GM21825 (cell line): Measurements from ENCODE around the gene PLPP3.

Experiments
- ATAC-seq: cut with Tn5 transposase; IDR thresholded peaks from one replicate; pipeline ENCODE4 v1.9.1; 2021; ENCODE audit warnings: mild to moderate bottlenecking, moderate library complexity; ENCODE audit not compliant: unreplicated experiment

PLPP3 gene

GRCh38 chr1:56525489-56526041, 53.8 kb downstream of the PLPP3 start:
- ATAC-seq: peak; percentile 88

DNA sequence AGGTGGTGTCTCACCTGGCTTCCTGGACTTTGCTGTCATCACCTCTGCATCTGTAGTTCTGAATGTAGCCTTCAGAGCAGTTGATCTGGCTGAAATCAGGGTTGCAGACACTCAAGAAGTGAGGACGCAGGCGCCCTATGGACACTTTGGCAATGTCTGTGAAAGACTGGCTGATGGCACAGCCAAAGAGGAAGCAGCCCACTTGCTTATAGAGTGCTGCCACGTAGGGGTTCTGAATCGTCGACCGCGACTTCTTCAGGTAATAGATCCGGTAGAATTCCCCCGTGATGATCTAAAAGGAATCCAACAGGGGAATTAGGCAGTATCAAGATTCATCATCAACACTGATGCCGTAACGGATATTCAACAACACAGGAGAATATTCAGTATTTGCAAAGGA, 55.1 kb downstream of the PLPP3 start:
- ATAC-seq: no peak

GRCh38 chr1:56522680-56523079, 56.7 kb downstream of the PLPP3 start:
- ATAC-seq: no peak

DNA sequence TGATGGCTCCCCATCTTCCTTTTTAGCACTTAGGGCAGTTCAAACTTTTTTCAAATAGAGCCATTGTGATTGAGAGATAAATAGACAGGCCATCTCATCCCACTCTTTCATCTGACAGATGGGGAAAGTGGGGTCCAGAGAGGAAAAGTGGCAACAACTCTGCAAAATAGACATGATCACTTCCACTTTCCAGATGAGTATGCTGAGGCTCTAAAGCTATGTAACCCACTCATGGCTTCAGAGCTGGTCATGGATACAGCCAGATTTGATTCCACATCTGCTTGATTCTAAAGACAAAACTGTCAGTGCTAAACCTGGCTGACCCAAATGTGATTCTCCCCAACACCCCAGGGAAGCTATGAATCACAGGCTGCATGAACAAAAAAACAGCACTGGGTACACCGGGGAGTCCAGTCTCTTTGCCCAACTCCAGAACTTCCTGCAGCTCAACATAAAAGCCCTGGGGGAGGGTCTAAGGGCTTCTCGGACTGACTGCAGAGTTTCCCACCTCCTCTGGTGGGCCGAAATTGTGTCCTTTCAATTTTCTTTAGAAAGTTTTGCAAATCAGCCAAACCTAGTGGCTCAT, 59.3 kb downstream of the PLPP3 start:
- ATAC-seq: no peak

GRCh38 chr1:56517404-56518130, 61.8 kb downstream of the PLPP3 start:
- no peak for ATAC-seq

- peak; percentile 89 for ATAC-seq
Measured at GRCh38 chr1:56516539-56517252, 62.7 kb downstream of the PLPP3 start.

DNA sequence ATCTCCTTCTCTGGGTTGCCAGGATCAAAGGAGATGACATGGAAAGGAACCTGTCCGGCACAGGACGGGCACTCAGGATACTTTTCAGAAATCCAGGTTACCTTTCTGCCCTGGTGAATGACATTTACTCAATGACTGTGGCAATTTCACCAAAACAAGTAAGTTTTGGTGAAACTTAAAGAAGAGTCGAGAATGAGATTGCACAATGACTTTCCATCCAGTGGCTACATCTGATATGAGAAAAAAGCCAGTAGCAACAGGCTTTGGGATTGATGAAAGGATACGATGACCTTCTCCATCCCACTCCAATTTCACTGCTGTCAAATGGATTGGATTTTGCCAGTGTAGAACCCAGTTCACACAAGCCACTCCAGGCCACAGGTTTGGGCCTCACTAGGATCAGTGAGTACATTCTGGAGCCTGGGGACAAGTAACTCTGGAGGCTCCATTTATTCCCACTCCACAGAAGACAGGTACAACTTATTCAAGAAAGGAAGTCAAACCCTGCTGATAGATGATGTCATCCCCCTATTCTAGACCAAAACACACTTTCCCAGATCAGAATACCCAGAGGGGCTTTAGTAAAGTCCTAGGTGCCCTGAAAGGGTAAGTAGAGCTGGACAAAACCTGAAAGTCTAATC, 63.3 kb downstream of the PLPP3 start:
- no peak for ATAC-seq

- ATAC-seq: no peak
Measured at GRCh38 chr1:56512724-56513494, 66.5 kb downstream of the PLPP3 start.

GRCh38 chr1:56511766-56512165, 67.6 kb downstream of the PLPP3 start:
- no peak for ATAC-seq

- ATAC-seq: no peak
Measured at GRCh38 chr1:56511364-56511763, 68.0 kb downstream of the PLPP3 start.

DNA sequence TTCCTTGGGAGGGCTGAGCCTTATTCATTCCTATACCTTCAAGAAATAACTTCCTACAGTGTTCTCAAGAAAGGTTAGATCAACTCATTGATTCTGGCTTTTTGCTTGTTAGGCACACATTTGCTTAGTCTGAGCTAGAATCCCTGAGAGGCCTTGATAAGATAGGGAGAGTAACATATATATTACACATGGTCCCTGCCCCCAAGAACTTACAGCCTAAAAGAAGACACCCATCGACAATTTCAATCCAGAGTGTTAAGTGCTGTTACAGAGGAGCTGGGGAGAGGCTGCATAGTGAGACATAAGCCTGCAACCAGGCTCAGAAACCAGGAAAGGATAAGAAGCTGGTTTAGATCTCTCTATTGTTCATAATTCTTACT, 68.7 kb downstream of the PLPP3 start:
- ATAC-seq: no peak

DNA sequence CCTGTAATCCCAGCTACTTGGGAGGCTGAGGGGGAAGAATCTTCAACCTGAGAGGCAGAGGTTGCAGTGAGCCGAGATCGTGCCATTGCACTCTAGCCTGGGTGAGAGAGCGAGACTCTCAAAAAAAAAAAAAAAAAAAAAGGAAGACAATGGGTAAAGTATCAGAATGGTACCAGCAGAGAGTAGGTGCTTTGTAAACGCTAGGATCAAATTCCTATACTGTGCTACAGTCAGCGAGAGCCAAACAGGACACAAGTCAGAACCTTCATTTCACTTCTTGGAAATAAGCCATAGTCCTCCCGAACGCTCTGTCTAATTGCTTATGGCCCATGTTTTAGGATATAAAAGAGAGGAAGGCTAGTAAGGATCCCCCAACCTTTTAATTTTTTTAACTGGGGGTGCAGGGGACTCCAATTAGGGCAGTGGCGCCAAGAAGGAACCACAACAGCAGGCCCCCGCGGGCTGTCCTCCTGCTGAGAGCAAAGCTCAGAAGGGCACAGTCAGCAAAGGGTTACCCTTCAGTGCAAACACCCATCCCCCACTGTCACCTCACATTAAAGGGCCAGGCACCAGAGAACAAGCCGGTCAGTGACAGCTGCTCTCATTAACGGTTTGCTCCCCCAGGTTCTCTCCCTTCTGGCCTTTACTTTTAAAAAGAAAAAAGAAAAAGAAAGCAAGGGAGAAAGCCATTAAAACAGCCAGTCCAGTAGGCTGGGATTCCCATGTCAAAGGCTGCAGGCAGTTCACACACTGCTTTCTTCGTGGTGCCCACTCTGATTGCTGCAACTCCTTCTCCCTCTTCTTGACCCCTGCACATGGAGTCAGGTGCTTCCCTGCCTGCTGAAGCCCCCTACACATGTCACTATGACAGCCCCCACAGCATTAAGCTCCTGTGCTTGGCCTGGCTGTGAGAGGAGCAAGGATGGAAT, 69.4 kb downstream of the PLPP3 start:
- ATAC-seq: no peak

DNA sequence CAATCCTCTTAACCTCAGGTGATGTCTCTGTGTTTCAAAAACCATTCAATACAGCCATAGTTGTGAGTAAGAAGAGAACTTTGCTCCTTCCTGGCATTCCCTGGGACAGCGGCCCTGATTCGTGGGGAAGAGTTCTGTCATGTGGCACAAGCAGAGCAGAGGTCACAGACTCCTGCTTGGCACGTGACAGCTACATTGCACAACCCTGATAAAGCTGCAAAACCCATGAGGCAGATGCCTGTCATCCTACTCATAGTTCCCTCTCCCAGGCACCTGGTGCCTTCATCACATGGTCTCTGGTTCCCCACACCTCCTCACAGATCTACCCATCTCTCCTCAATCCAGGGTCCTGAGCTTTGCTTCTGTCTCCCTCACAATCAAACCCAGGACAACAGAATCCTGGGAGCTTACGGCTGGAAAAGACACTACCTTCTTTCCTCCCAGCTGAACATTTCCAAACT, 70.8 kb downstream of the PLPP3 start:
- no peak for ATAC-seq

GRCh38 chr1:56507925-56508522, 71.3 kb downstream of the PLPP3 start:
- ATAC-seq: no peak

GRCh38 chr1:56506951-56507491, 72.3 kb downstream of the PLPP3 start:
- ATAC-seq: no peak

- ATAC-seq: no peak
Measured at GRCh38 chr1:56505792-56506743, 73.3 kb downstream of the PLPP3 start.

DNA sequence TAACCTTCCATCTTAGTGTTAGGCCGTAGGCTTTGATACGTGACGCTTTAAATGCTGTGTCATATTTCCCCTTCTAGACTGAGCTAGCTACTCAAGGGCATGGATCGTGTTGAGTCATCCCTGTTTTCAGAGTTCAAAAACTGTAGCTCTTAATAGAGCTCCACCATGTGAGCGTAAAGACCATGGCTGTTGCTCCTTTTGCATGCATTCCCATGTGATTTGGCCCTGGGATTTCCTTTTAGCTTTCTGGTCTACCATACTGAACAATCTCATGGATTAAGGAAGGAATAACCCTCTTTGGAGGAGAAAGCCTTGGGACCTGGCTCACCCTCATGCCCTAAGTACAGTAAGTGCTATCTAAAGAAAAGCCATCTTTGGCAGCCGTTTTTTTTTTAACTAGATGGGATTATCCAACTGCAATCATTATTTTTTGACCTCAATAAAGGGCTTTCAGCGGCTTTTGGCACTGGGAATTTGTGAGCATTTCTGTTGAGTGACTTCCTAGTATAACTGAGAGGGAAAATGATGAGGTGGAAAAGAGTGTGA, 76.6 kb downstream of the PLPP3 start:
- ATAC-seq: no peak
